ENCODE data around the gene SLC39A11.

Gene SLC39A11

DNA sequence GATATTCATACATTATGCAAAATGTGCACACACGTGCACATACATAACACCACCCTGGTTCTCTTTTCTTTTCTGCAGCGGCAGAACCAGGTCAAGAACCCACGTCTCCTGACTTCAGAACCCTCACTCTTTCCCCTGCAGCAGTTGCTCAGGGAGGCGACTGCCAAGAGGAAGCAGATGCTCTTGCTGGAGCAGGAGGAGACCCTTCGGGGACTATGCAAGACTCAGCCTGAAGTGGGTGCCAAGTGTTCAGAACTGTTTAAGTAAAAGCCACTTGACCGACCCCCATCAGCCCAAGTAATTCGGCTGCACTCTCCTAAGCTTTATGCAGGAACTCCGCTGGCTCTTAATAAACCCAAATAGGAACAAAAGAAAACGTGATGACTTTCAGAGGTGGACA, 193.8 kb downstream of the SLC39A11 start:
- TF ChIP-seq RAD21 (IDR thresholded peaks at IDR 0.05; ENCODE audit: low read depth) (no peak), TCF12 (IDR thresholded peaks at IDR 0.05; ENCODE audit: low read depth) (no peak), FOXM1 (IDR thresholded peaks at IDR 0.05; ENCODE audit: borderline replicate concordance, low read depth) (no peak), EGR1 (IDR thresholded peaks at IDR 0.05) (no peak), TAF1 (IDR thresholded peaks at IDR 0.05; ENCODE audit: low read depth) (no peak), NFIC (IDR thresholded peaks at IDR 0.05) (no peak), YY1 (IDR thresholded peaks at IDR 0.05; ENCODE audit: low read depth) (no peak), CREB1 (IDR thresholded peaks at IDR 0.05; ENCODE audit: low read depth) (no peak), TEAD4 (IDR thresholded peaks at IDR 0.05) (no peak)
- TF ChIP-seq, protein P1, sequence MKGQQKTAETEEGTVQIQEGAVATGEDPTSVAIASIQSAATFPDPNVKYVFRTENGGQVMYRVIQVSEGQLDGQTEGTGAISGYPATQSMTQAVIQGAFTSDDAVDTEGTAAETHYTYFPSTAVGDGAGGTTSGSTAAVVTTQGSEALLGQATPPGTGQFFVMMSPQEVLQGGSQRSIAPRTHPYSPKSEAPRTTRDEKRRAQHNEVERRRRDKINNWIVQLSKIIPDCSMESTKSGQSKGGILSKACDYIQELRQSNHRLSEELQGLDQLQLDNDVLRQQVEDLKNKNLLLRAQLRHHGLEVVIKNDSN (IDR thresholded peaks at IDR 0.05), result no peak
- TF ChIP-seq, protein P2, sequence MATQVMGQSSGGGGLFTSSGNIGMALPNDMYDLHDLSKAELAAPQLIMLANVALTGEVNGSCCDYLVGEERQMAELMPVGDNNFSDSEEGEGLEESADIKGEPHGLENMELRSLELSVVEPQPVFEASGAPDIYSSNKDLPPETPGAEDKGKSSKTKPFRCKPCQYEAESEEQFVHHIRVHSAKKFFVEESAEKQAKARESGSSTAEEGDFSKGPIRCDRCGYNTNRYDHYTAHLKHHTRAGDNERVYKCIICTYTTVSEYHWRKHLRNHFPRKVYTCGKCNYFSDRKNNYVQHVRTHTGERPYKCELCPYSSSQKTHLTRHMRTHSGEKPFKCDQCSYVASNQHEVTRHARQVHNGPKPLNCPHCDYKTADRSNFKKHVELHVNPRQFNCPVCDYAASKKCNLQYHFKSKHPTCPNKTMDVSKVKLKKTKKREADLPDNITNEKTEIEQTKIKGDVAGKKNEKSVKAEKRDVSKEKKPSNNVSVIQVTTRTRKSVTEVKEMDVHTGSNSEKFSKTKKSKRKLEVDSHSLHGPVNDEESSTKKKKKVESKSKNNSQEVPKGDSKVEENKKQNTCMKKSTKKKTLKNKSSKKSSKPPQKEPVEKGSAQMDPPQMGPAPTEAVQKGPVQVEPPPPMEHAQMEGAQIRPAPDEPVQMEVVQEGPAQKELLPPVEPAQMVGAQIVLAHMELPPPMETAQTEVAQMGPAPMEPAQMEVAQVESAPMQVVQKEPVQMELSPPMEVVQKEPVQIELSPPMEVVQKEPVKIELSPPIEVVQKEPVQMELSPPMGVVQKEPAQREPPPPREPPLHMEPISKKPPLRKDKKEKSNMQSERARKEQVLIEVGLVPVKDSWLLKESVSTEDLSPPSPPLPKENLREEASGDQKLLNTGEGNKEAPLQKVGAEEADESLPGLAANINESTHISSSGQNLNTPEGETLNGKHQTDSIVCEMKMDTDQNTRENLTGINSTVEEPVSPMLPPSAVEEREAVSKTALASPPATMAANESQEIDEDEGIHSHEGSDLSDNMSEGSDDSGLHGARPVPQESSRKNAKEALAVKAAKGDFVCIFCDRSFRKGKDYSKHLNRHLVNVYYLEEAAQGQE (IDR thresholded peaks at IDR 0.05; ENCODE audit: low read depth), result no peak

DNA sequence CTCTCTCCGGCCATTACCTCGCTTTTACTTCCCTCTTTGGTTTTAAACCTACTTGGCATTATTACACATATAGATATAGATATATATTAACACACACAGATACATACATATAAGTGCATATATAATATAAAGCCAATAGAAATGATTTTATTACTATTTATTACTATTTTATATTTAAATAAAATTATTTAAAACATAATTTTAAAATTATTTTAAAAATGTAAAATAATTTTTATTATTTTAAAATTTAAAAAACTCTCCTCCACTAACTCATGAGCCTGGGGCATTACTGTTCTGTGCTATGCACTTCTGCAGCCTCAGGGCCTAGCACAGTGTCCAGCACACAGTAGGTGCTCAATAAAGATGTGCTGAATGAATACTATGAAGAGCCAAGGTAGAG, 200.9 kb downstream of the SLC39A11 start:
- TF ChIP-seq TCF12 (IDR thresholded peaks at IDR 0.05; ENCODE audit: low read depth) (no peak), YY1 (IDR thresholded peaks at IDR 0.05; ENCODE audit: low read depth) (no peak), EP300 (IDR thresholded peaks at IDR 0.05; ENCODE audit: borderline replicate concordance) (no peak), ZBTB7A (IDR thresholded peaks at IDR 0.05; ENCODE audit: low read depth) (no peak), FOXM1 (IDR thresholded peaks at IDR 0.05; ENCODE audit: borderline replicate concordance, low read depth) (no peak), RAD21 (IDR thresholded peaks at IDR 0.05; ENCODE audit: low read depth) (no peak), CREB1 (IDR thresholded peaks at IDR 0.05; ENCODE audit: low read depth) (no peak), CEBPB (IDR thresholded peaks at IDR 0.05) (no peak), NFIC (IDR thresholded peaks at IDR 0.05) (no peak)
- TF ChIP-seq, protein P2 (IDR thresholded peaks at IDR 0.05; ENCODE audit: low read depth), result no peak

DNA sequence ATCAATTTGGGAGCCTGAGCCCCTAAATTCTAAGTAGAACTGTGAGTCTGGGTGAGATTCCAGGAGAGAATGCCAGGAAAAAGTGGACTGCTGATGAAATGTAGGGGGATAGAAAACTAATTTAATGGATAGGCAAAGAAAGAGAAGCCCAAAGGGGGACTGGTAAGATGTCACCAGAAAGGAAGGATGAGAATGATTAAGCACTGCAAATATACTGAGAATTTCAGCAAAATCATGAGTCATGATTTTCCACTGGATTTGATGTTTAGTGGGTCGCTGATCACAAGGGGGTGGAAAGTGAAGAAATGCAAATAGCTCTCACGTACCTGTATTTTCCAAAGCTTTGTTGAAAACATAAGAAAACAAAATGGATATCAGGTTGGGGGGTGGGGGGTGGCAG, 201.8 kb downstream of the SLC39A11 start:
- TF ChIP-seq TEAD4 (IDR thresholded peaks at IDR 0.05) (no peak), CEBPB (IDR thresholded peaks at IDR 0.05) (no peak), FOXM1 (IDR thresholded peaks at IDR 0.05; ENCODE audit: borderline replicate concordance, low read depth) (no peak), TAF1 (IDR thresholded peaks at IDR 0.05; ENCODE audit: low read depth) (no peak), CREB1 (IDR thresholded peaks at IDR 0.05; ENCODE audit: low read depth) (no peak), ZBTB7A (IDR thresholded peaks at IDR 0.05; ENCODE audit: low read depth) (no peak), NFIC (IDR thresholded peaks at IDR 0.05) (no peak), EGR1 (IDR thresholded peaks at IDR 0.05) (no peak), RAD21 (IDR thresholded peaks at IDR 0.05; ENCODE audit: low read depth) (no peak)
- TF ChIP-seq, protein P1 (IDR thresholded peaks at IDR 0.05), result no peak
- TF ChIP-seq, protein P2 (IDR thresholded peaks at IDR 0.05; ENCODE audit: low read depth), result no peak
- TF ChIP-seq, protein P3, sequence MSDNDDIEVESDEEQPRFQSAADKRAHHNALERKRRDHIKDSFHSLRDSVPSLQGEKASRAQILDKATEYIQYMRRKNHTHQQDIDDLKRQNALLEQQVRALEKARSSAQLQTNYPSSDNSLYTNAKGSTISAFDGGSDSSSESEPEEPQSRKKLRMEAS (IDR thresholded peaks at IDR 0.05), result no peak

DNA sequence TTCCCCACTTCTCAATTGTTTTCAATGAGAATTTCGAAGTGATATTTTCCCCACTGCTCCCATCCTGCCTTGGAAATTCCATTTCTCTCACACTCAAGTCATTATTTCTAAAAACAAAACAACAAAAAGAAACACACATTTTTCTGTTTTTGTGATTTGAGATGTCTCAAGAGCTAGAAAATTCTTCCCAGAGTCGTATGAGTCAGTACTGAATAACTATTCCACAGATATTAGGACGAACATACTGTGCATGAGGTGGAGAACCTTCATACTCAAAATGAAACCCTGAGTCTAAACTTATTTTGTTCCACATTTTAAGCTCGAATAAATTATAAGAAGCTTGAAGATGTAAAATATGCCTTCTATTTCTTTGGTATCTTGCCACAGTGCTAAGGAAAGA, 204.6 kb downstream of the SLC39A11 start:
- no peak for TF ChIP-seq NFIC (IDR thresholded peaks at IDR 0.05)
- TF ChIP-seq FOXM1 (IDR thresholded peaks at IDR 0.05; ENCODE audit: borderline replicate concordance, low read depth), result no peak
- no peak for TF ChIP-seq ZBTB7A (IDR thresholded peaks at IDR 0.05; ENCODE audit: low read depth)
- TF ChIP-seq EP300 (IDR thresholded peaks at IDR 0.05; ENCODE audit: borderline replicate concordance), result no peak
- TF ChIP-seq EGR1 (IDR thresholded peaks at IDR 0.05), result no peak
- TF ChIP-seq CEBPB (IDR thresholded peaks at IDR 0.05), result no peak
- no peak for TF ChIP-seq CREB1 (IDR thresholded peaks at IDR 0.05; ENCODE audit: low read depth)
- TF ChIP-seq YY1 (IDR thresholded peaks at IDR 0.05; ENCODE audit: low read depth), result no peak
- TF ChIP-seq, protein P1 (IDR thresholded peaks at IDR 0.05), result no peak
- TF ChIP-seq, protein P2 (IDR thresholded peaks at IDR 0.05; ENCODE audit: low read depth), result no peak
- no peak for TF ChIP-seq TAF1 (IDR thresholded peaks at IDR 0.05; ENCODE audit: low read depth)
- no peak for TF ChIP-seq RAD21 (IDR thresholded peaks at IDR 0.05; ENCODE audit: low read depth)
- no peak for TF ChIP-seq TCF12 (IDR thresholded peaks at IDR 0.05; ENCODE audit: low read depth)
